Effector memory CD4-positive, alpha-beta T cell (primary cell): ENCODE measurements around the gene EFNA2.

Experiments
- DNase-seq, 3 donors: peaks; one replicate each; pipeline ENCODE4 v3.0.0-alpha.2; 2020
- H3K27ac ChIP-seq: 2 replicates; pipeline ENCODE4 v1.7.0; 2013; ENCODE audit warnings: mild to moderate bottlenecking, low read length, moderate library complexity; ENCODE audit not compliant: insufficient read depth, poor library complexity, severe bottlenecking
- H3K27me3 ChIP-seq: replicated peaks from 2 replicates; pipeline ENCODE4 v1.7.0; 2013; ENCODE audit warnings: mild to moderate bottlenecking, low read length; ENCODE audit not compliant: insufficient read depth, control insufficient read depth, poor library complexity, severe bottlenecking
- H3K36me3 ChIP-seq: 2 replicates; pipeline ENCODE4 v1.7.0; 2013; ENCODE audit warnings: mild to moderate bottlenecking, low read length, moderate library complexity; ENCODE audit not compliant: control insufficient read depth, insufficient read depth
- H3K4me1 ChIP-seq: 2 replicates; pipeline ENCODE4 v1.7.0; 2013; ENCODE audit warnings: low read length, mild to moderate bottlenecking; ENCODE audit not compliant: control insufficient read depth, insufficient read depth, poor library complexity, severe bottlenecking
- H3K4me3 ChIP-seq: 2 replicates; pipeline ENCODE4 v1.7.0; 2013; ENCODE audit warnings: low read length, low read depth, mild to moderate bottlenecking; ENCODE audit not compliant: insufficient read depth, poor library complexity, severe bottlenecking
- H3K9me3 ChIP-seq: 2 replicates; pipeline ENCODE4 v1.7.0; 2013; ENCODE audit warnings: mild to moderate bottlenecking, low read length, moderate library complexity; ENCODE audit not compliant: control insufficient read depth

Gene EFNA2

GRCh38 chr19:1254530-1255185 is 31.0 kb upstream of the EFNA2 start:
- Histone ChIP-seq H3K27me3 (no peaks in the 10 kb centered on the region), H3K4me3 (no peak overlapping the region), H3K27ac (no peak overlapping the region), H3K9me3 (no peaks in the 10 kb centered on the region), H3K4me1 (peaks cover 72% of the 10 kb centered on the region), H3K36me3 (peaks cover 48% of the 10 kb centered on the region)
- DNase-seq, result no peak

GRCh38 chr19:1255186-1256161 is 30.2 kb upstream of the EFNA2 start:
- no peak for DNase-seq
- no peak overlapping the region for H3K4me3 ChIP-seq
- H3K27me3 ChIP-seq, result no peaks in the 10 kb centered on the region
- no peaks in the 10 kb centered on the region for H3K9me3 ChIP-seq
- H3K4me1 ChIP-seq, result peaks cover 80% of the 10 kb centered on the region
- peaks cover 48% of the 10 kb centered on the region for H3K36me3 ChIP-seq
- H3K27ac ChIP-seq, result no peak overlapping the region

GRCh38 chr19:1256646-1257474 is 28.8 kb upstream of the EFNA2 start:
- Histone ChIP-seq H3K27ac (peak overlapping the region; percentile 11), H3K4me1 (peaks cover 83% of the 10 kb centered on the region), H3K27me3 (no peaks in the 10 kb centered on the region), H3K9me3 (no peaks in the 10 kb centered on the region), H3K36me3 (peaks cover 48% of the 10 kb centered on the region), H3K4me3 (no peak overlapping the region)
- DNase-seq, result no peak

GRCh38 chr19:1257475-1258162 is 28.1 kb upstream of the EFNA2 start:
- H3K4me1 ChIP-seq, result peaks cover 83% of the 10 kb centered on the region
- H3K27ac ChIP-seq, result peak overlapping the region; percentile 97
- no peaks in the 10 kb centered on the region for H3K9me3 ChIP-seq
- H3K36me3 ChIP-seq, result peaks cover 48% of the 10 kb centered on the region
- no peak for DNase-seq
- H3K4me3 ChIP-seq, result no peak overlapping the region
- H3K27me3 ChIP-seq, result no peaks in the 10 kb centered on the region

- Histone ChIP-seq H3K4me1 (peaks cover 83% of the 10 kb centered on the region), H3K9me3 (no peaks in the 10 kb centered on the region), H3K4me3 (no peak overlapping the region), H3K27ac (peak overlapping the region; percentile 97), H3K36me3 (peaks cover 48% of the 10 kb centered on the region), H3K27me3 (no peaks in the 10 kb centered on the region)
- DNase-seq, result no peak
Observed at GRCh38 chr19:1258163-1258492, 27.5 kb upstream of the EFNA2 start.

- no peaks in the 10 kb centered on the region for H3K9me3 ChIP-seq
- H3K27me3 ChIP-seq, result no peaks in the 10 kb centered on the region
- H3K4me1 ChIP-seq, result peaks cover 77% of the 10 kb centered on the region
- H3K4me3 ChIP-seq, result peak overlapping the region; percentile 39
- DNase-seq, result no peak
- peaks cover 44% of the 10 kb centered on the region for H3K36me3 ChIP-seq
- H3K27ac ChIP-seq, result peak overlapping the region; percentile 97
Observed at GRCh38 chr19:1258707-1259205, 26.9 kb upstream of the EFNA2 start.

GRCh38 chr19:1259206-1259875 is 26.3 kb upstream of the EFNA2 start:
- Histone ChIP-seq H3K4me3 (peak overlapping the region; percentile 39), H3K9me3 (no peaks in the 10 kb centered on the region), H3K27me3 (no peaks in the 10 kb centered on the region), H3K4me1 (peaks cover 71% of the 10 kb centered on the region), H3K36me3 (peaks cover 38% of the 10 kb centered on the region), H3K27ac (peak overlapping the region; percentile 97)
- peak; percentile 59 to 68 (median 60) for DNase-seq

- Histone ChIP-seq H3K27ac (peak overlapping the region; percentile 97), H3K4me1 (peaks cover 63% of the 10 kb centered on the region), H3K4me3 (peak overlapping the region; percentile 39), H3K9me3 (no peaks in the 10 kb centered on the region), H3K36me3 (peaks cover 30% of the 10 kb centered on the region), H3K27me3 (no peaks in the 10 kb centered on the region)
- peak; percentile 42 to 52 (median 51) for DNase-seq
Observed at GRCh38 chr19:1259876-1260748, 25.6 kb upstream of the EFNA2 start.
